DMS114 treated with DMSO at 0.1 percent for 48 hours (cell line): ENCODE data around the gene PRR23A.
"Not testable (repeated sequence)": the region's sequence is repeated elsewhere in the genome, so short reads cannot be mapped to it uniquely, and the experiment has no call there.

Experiments
- DNase-seq: peaks from one replicate; lab custom pipeline; 2025; ENCODE audit not compliant: unreplicated experiment; lab: John Stamatoyannopoulos, UW

PRR23A gene

DNA sequence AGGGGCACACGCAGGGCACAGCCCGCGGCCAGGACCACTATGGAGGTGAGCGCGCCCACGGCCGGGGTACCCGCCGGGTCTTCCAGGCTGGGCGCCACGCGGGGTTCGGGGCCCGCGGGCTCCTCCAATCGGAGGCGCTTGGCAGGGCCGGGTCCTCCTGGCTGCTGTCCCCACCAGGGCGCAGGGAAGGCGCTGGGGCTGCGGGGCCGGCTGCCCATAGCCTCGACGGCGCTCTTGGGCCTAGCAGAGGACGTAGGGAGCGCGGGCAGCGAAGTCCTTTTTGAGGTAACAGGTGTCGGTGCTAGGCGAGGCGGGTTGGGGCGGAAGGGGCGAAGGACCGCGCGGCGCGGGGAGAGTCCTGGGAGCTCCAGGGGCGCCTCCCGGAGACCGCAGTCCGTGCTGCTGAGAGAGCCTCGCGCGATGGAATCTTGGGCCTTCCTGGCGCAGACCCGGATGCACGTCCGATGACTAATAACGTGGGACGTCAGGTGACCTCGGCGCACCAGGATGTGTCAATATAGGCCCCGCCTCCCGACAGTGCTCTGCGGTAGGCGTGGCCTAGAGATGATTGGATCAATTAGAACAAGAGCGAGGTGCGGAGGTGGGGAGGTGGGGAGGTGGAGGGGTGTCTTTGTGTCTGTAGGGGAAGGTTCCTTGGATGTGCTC is at the start of gene PRR23A:
PRR23A (minus strand) TSS at position 218 of the 666 bp plus-strand sequence; CDS start at position 218, 0 bp downstream.
- no peak for DNase-seq

DNA sequence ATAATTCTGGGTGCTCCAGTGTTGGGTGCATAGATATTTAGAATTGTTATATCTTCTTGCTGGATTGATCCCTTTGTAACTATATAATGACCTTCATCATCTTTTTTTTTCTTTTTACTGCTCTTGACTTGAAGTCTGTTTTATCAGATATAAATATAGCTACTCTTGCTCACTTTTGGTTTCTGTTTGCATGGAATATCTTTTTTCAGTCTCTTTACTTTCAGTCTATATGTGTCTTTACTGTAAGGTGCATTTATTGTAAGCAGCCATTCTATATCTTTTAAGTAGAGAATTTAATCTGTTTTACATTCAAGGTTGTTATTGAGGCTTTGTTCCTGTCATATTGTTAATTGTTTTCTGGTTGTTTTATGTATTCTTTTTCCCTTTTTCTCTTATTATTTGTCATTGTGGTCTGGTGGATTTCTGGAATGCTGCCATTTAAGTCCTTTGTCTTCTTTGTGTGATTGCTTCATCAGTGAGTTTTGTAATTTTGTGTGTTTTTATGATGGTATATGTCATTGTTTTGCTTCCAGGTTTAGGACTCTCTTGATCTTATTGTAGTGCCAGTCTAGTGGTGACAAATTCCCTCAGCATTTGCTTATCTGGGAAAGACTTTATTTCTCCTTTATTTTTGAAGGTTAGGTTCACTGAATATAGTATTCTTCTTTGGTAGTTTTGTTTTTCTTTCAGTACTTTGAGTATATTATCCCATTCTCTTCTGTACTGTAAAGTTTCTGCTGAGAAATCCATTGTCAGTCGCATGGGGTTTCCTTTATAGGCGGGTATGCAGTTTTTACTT is 46.9 kb upstream of the PRR23A start:
- DNase-seq, result no peak

DNA sequence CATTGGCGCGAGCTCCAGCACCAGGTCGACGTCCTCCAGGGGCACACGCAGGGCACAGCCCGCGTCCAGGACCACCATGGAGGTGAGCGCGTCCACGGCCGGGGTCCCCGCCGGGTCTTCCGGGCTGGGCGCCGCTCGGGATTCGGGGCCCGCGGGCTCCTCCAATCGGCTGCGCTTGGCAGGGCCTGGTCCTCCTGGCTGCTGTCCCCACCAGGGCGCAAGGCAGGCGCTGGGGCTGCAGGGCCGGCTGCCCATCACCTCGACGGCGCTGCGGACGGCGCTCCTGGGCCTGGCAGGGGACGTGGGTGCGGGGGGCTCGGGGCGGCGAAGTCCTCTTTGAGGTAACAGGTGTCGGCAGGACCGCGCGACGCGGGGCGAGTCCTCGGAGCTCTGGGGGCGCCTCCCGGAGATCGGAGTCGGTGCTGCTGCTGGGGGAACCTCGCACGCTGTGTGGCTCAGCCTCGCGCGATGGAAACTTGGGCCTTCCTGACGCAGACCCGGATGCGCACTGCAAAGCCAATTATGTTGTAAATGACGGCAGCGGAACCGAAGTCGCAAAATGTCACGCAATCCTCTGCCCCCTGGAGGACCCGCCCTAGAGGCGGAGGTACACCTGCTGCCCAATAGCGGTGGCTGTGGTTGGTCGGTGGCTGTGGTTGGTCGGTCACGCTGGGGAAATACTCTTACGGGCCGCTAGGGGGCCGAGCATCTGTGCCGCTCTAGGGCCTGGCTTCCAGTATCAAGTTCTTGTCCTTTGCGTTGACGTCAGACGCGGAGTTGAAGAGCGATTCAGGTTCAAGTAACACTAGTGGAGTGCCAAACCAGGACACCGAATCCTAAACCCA is 38.5 kb upstream of the PRR23A start, which contains the start of gene PRR23C:
PRR23C (minus strand) TSS at position 527 of the 845 bp plus-strand sequence; CDS start at position 255, 272 bp downstream.
- DNase-seq, result no peak

DNA sequence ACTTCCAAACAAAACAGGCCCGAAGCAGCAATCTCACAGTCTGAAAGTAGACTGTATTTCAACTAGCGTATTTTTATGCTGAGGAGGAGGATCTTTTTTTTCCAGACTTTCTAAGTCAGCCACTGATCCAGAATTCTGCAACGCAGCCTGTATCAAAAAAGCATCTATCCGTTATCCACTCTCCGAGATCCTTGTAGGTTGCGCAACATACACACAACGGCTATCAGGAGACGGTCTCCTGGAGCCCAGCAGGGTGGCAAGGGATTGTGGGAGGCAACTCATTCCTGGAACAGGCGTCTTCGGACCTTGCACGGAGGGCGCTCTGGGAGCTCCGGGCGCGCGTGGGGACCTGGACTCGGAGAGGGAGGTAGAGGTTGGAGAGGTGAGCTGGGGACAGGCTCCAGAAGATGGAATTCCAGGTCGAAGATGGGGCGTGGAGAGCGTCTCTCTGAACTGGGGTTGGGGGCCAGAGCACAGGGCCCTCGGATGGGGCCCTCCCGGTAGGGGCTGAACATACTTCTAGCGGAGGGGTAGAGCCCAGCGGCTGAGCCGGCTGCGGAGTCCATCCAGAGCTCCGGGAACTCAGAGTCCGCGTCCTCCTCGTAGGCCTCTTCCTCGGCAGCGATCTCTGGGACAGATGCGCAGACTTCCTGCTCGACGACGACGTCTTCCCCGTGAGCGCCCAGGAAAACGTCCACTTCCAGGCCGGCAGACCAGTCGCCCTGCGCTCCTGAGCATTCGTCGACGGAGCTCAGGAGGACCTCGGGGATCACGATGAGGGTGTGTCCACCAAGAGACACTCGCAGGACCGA is 37.7 kb upstream of the PRR23A start:
- DNase-seq, result no peak

DNA sequence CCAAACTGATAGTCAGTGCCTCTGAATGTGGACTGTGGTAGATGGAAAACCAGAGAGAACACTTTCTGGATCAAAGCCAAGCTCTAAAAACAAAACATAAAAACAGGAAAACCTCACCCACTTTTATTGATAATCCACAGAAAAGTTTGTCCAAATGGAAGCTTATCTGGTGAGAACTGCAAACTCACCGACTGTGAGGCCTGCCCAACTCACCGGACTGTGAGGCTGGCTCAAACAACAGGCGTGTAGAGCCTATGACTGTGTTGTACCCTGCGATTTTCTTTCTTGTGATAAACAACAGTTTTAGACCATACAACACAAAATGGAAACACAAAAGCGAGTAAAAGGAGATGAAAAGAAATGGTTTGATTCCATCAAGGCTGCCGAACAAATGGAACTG is 31.4 kb upstream of the PRR23A start:
- DNase-seq, result no peak

DNA sequence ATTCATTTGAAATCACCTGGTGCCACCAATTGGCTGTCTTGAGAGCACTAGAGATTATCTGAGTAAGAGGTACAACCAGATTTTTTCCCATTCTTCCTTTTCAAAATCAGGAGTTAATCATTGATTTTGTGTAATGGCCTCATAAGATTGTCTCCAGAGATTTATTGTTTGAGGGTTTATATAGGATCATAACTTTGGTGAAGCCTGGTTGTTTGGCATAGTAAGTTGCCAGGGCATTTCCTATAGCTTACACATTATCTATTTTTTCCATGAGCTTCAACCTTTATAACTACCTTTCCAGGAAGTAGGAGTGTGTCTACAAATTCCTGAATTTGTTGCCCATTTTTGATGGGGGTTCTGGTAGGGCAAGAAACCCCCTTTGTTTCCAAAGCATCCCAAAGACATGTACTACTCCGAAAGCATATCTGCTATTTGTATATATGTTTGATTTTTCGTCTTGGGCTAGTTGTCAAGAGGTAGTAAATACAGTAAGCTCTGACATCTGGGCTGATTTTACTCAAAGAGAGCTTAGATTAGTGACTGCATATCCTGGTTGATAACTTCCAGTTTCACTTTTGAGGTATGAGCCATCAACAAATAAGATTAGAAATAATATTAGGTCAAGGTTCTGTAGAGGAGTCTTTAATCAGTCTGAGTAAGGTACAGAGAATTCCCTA is 26.4 kb upstream of the PRR23A start:
- DNase-seq, result no peak

DNA sequence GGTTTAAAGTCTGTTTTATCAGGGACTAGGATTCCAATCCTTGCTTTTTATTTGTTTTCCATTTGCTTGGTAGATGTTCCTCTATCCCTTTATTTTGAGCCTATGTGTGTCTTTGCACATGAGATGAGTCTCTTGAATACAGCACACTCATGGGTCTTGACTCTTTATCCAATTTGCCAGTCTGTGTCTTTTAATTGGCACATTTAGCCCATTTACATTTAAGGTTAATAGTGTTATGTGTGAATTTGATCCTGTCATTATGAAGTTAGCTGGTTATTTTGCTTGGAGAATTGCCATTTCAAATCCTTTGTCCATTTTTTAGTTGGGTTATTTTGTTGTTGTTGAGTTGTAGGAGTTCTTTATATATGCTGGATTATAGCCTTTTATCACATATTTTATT is 24.5 kb upstream of the PRR23A start:
- not testable (repeated sequence) for DNase-seq

DNA sequence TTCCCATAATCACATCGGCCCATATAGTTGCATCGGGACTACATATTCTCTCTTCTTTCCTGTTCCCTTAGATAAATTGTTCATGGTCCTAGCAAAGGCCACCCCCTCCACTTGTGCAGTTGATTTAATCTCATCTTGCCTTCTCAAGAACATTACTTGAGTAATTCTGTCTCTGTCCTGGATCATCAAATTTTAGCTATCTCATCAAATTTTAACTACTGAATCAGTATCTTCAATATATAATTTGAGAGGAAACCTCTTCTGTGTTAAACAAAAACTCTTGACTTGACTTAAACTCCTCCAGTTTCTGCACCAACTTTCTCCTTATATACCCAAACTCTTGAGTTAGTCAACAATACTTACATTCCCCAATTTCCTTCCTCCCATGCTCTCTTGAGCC is 18.9 kb upstream of the PRR23A start:
- DNase-seq, result no peak

DNA sequence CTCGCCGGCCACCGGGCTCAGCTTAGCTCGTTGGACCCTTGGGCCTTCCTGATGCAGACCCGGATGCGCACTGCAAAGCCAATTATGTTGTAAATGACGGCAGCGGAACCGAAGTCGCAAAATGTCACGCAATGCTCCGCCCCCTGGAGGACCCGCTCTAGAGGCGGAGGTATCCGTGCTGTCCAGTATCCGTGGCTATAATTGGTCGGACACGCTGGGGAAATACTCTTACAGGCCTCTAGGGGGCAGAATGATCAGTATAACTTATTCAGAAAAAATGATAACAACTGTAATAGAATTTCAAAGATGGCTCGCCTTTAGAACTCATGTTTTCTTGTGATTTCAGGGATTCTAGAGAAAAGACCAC is 14.8 kb upstream of the PRR23A start, which contains the start of gene PRR23B:
PRR23B (minus strand) TSS at position 59 of the 367 bp plus-strand sequence. CDS start 265 bp downstream, outside the sequence.
- DNase-seq, result no peak

DNA sequence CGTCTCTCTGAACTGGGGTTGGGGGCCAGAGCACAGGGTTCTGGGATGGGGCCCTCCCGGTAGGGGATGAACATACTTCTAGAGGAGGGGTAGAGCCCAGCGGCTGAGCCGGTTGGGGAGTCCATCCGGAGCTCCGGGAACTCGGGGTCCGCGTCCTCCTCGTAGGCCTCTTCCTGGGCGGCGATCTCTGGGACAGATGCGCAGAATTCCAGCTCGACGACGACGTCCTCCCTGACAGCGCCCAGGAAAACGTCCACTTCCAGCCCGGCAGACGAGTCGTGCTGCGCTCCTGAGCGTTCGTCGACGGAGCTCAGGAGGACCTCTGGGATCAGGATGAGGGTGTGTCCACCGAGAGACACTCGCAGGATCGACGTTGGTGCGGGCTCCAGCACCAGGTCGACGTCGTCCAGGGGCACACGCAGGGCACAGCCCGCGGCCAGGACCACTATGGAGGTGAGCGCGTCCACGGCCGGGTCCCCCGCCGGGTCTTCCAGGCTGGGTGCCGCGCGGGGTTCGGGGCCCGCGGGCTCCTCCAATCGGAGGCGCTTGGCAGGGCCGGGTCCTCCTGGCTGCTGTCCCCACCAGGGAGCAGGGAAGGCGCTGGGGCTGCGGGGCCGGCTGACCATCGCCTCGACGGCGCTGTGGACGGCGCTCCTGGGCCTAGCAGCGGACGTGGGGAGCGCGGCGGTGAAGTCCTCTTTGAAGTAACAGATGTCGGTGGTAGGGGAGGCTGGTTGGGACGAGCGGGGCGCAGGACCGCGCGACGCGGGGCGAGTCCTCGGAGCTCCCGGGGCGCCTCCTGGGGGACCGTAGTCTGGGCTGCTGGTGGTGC is 14.2 kb upstream of the PRR23A start:
- DNase-seq, result no peak

DNA sequence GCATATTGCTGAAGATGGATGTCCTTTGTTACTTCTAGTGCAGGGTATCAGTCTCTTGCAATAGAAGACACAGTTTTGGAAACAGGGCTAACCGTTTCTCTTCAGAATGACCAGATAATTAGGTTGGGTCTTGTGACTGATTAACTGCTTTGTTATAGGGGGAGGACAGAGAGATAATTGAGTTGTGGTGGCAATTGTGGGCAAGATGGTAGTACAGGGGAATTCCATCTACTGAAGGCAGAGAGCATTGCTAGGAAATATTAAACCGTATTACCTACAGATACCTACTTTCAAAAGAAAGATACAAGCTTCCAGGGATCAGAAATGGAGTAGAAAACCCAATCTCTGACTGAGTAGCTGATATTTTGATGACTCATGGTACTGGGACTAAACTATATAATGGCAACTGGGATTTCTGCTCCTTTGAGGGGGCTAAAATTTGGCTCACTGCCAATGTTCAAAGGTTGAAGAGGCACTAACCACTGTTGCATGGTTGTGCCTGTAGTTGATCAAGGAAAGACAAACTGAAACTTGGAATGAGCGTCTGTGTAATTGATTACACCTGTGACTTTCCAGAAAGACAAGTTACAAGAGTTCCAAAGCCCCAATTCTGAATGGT is 10.5 kb upstream of the PRR23A start:
- no peak for DNase-seq

DNA sequence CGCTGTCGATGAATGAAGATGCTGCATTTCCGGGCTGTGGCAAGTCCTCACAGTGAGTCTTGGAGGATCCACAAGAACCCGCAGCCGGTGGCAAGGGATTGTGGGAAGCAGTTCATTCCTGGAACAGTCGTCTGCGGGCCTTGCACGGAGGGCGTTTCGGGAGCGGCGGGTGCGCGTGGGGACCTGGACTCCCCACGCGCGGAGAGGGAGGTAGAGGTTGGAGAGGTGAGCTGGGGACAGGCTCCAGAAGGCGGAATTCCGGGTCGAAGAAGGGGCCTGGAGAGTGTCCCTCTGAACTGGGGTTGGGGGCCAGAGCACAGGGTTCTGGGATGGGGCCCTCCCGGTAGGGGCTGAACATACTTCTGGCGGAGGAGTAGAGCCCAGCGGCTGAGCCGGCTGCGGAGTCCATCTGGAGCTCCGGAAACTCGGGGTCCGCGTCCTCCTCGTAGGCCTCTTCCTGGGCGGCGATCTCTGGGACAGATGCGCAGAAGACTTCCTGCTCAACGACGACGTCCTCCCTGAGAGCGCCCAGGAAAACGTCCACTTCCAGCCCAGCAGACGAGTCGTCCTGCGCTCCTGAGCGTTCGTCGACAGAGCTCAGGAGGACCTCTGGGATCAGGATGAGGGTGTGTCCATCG is 593 bp downstream of the PRR23A start:
- no peak for DNase-seq

DNA sequence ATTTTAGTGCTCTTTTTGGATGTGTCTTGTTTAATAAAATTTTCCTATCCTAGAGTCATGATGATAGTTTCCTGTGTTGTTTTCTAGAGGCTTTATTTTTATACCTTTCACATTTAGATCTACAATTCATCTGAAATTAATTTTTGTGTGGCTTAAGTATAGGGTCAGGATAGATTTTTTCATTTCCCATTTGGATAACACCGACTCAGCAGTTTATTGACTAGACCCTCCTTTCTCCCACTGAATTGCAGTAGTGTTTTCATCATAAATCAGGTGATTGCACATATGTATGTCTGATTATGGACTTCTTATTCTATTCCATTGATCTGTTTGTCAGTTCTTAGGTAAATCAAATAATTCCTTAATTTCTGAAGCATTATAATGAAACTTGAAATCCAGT is 10.4 kb downstream of the PRR23A start:
- no peak for DNase-seq

DNA sequence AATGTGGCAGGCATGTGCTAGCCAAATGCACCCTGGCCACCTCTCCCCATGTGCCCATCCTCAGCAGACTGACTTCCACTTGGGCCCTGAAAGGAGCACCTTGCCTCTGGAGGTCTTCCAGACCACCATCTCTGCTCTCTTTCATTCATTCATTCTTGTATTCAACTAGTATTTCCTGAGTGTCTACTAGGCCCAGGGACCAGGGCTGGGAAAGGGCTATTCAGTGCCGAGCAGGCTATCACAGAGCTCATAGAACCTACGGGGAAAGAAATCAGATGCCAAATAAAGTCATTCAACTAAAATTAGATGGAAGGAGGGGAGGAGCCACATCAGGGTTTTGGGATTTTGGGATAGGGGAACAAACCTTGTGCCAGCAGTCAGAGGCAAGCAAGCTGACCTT is 18.9 kb downstream of the PRR23A start:
- DNase-seq, result no peak

DNA sequence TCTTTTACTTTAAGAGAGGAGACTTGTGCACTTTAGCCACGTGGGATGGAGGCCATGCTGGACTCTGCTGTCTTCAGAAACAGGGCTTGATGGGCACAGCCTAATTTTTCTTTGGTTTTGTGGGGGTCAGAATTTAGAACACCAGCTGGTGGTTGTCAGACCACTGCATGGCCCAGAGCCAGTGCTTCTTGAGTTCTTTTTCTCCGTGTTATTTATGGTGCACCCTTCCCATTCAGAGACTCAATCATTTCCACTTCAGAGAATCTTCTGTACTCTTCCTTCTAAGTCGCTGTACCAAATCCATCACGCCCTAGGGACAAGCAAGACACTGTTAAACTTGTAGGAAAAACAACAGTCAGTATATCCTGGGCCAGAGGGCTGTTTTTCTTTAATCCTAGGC is 20.1 kb downstream of the PRR23A start:
- no peak for DNase-seq

DNA sequence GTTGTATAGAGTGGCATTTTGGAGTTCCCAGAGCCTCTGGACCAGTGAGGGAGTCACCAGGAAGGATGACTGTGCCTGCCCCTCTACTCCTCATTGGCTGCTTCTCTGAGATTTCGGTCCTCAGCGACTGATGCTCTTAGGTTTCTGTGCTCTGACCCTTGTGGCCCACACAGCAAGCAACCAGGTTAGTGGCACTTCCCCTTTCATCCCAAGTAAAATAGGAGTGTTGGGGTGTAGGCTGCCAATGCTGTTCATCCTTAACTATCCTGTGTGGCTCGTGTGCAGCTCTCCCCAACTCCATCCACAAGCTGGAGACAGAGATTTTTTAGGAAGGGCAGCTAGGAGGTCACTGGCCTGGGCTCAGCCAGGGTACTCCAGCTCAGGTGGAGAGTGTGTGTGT is 21.3 kb downstream of the PRR23A start:
- no peak for DNase-seq

DNA sequence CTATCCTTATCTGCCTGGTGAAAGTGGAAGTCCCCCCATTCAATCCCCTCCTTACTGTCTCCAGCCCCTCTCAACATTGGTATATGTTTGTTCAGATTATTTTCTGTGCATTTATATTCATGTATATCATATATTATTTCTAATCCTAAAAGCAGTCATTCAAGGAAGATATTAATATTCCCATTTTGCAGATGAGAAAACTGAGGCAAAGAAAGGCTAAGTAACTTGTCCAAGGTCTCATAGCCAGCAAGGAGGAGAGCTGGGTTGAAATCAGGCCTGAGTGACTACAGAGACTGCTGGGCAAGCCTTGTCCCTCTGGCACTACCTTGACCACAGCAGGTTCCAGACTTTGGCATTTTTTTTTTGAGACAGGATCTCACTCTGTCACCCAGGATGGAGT is 30.0 kb downstream of the PRR23A start:
- no peak for DNase-seq

DNA sequence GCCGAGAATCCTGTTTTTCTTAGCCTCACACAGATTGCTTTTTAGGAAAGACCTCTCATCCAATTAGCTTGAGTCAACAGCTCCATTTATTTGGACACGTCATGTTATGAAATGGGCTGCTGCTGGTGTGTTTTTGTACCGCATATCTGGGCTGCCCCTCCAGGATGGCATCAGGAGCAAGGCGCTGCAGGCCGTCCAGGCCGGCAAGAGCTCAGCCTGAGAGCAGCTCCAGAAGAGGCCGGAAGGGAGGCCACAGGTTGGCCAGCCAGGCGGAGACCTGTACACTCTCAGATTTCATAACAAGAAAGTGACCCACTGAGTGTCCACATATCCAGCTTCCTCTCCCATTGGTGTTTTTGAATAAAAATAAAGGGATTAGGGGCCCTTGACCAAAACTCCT is 30.7 kb downstream of the PRR23A start:
- no peak for DNase-seq
